Raji (cell line): Measurements from ENCODE around the gene KLHL9.

ENCODE experiments used
- POLR2A ChIP-seq: IDR thresholded peaks from 2 replicates; pipeline ENCODE4 v1.6.1; 2011; ENCODE audit warnings: low read depth, low read length, control low read depth; ENCODE audit not compliant: insufficient read depth

KLHL9 gene

DNA sequence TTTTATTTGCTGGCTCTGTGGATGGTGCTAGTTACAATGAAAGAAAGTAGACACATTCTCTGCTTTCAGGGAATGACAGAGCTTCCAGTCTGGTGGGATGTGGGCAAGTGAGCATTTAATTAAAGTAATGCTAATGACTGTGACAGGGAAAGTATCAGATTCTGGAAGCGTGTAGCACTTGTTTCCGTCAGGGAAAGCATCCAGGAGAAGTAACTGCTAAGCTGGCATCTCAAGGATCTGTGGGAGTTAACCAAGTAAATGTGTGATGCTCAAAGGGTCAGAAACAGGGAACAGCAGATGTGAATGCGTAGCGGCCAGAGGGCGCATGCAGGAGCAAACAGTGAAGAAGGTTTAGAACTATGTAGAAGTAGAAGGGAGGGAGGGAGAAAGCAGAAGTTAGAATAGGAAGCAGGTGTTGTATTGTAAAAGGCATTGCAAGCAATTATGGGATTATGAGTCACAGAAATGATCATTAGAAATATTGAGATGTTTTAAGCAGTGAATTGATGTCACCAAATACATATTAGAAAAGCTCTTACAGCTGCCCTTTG lies 12.2 kb downstream of the KLHL9 start:
- TF ChIP-seq POLR2A: no peak

DNA sequence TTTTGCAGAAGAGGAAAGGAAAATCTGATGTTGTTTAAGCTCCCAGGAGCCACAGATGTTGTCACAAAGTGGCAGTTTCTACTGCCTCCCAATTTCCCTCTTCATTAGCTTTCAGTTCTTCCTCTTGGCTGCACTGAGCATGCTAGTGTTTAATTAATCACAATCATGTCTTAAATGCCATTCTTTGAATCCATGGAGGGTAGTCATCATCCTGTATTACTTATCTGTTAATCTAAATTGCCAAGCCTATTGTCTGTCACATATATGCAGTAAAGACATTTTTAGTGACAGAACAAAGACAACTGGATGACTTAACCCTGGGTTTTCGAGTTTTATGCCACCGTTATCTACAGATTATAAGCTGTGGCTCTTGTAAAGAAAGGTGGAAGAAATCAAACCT lies 14.7 kb downstream of the KLHL9 start:
- TF ChIP-seq POLR2A: no peak

DNA sequence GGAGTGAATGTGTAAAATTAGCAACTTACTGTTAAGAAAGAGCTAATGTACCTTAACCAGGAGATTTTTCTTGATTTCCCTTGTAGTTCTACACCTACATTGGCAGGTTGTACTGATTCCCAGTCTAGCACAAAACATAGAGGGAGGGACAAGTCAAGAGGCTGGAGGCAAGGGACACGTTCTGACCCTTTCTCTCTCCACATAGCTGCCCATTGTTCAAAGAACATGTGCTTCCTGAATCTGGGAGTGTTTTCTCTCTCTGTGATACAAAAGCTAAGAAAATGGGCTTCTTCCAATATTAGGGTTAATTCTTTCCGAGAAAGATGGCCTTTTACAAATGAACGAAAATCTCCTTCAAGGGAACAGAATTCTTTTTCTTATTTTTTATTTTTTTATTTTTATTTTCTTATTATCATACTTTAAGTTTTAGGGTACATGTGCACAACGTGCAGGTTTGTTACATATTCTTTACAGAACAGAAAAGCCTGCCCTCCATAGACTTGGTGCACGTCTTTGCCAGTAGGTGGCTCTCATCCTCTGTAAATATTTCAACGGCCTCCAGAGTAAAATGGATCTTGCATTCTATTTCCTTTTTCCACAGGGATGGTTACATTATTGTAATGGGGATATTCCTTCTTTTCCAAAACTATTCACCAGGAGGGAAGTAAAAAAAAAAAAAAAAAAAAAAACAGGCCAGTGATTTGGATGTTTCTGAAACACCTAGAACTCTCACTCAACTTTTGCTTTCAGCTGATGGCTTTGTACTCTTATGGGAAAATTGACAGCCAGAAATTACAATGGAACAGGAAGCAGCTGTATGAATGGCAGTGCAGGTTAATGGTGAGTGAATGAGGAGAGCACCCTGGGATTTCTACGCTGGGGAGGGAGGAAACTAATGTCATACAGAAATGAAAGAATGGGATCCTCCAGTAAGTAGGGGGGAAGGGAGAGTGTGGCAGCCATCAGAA lies 17.0 kb downstream of the KLHL9 start:
- no peak for TF ChIP-seq POLR2A

DNA sequence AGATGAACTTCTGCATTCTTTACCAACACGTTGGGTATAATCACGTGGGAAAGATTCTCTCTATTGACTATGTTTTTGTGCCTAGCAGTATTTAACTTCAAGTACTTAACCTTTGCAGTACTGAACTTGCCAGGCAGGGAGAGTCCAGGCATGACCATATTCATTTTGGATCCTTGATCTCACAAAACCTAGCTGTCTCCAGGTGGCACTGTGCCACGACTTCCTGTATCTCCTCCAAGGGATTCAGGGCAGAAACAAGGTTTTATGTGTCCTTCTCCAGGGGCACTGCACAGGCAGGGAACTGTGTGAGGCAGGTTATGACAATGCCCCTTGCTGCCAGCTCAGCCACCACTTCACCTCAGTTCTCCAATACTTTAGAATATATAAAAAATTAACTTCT lies 18.3 kb downstream of the KLHL9 start:
- no peak for TF ChIP-seq POLR2A

DNA sequence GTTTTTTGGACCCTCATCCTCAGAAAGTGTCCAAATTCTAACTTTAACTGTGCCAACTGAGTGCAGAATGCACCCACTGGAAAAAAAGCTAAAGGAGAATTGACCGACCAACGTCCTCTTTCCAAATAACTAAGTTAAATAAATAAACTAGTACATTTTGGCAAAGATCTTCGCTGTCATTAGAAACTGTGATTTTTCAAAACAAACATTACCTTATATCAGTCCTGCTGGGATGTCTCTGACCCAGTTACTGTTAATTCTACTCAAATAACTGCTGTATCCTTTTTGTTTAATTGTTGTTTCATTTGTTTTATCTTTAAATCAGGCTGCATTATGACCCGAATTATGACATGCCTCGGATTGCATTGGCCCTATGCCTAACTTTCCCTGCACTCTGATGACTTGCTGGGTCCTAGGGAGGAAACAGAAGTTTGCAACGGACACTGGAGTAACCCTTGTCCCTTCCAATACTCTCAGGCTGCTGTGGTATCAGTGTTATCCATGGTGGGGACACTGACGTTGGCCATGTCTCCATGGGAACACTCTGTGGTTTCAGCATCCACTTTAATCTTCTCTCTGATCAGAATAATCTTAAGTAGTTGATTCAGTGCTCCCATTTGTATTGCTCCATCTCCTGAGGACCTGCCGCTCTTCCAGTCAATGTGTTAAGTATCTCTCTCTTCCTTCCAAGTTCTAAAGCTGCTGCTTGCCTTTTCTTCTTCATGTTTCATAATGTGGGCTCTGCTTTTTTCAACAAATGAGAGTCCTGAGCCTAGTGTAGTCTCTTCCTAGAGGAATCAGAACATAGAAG lies 19.0 kb downstream of the KLHL9 start:
- TF ChIP-seq POLR2A: no peak

DNA sequence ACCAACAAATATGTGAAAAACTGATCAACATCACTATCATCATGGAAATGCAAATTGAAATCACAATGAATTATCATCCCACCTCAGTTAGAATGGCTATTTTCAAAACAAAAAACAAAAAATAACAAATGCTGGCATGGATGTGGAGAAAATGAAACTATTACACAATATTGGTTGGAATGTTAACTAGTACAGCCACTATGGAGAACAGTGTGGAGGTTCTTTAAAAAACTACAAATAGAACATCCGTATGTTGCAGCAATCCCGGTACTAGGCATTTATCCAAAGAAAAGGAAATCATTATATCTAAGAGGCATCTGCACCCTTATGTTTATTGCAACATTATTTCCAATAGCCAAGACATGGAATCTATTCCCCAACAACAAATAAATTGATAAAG lies 21.1 kb downstream of the KLHL9 start:
- TF ChIP-seq POLR2A: no peak

DNA sequence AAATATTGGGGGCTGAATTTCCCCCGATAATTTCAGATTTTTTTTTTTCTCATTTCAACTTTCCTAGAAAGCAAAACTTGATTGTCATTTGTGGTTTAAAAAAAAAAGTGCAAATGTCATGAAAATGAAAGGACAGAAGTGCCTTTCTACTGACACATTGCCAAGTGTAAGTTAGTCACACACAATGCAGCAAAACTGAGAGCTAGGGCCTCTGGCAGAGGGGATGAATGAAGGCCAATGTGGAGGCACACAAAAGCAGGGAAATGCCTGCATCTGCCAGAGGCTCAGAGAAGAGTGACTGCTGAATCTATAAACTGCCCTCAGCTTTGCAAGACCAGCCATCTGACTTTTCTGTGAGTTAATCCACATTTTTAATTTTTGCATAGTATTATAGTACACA lies 23.3 kb downstream of the KLHL9 start:
- TF ChIP-seq POLR2A: no peak

DNA sequence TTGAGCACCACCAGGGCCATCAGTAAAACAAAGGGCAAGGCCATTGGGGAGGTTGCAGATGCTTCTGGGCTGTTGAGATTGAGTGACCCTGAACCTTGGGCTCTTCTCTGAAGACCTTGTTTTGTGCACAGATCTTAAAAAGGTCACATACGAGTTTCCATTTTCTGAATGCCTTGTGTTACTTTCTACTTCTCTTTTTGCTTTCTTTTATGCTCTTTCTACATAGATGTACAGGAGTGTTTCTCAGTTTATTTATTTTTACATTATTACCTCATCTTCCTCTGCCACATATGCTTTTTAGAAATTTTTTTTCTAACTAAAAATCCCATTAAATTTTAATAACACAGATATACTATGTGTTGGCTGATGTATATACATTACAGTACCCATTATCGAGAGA lies 30.0 kb downstream of the KLHL9 start, which contains the start of gene IFNA5:
Gene IFNA5, minus strand, starts transcription at position 101 of the 400 bp plus-strand sequence. Its CDS starts 57 bp downstream, at position 44.
- no peak for TF ChIP-seq POLR2A

DNA sequence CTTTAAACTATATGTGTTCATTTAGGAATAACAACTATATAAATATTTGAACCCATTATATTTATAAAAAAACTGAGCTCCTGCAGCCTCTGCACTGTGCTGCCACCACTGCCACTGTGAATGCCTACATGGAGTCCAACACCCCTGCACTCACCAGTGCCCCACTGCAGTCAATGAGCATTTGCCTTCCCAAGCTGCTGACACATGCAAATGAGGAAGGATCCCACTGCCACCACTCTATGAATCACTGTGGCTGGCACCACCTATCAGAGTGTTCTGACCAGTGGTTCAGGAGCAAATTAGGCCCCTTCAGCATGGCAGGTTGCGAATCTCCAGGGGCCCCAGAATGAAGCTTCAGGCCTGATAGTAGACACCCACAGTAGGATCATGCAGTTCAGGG lies 39.2 kb downstream of the KLHL9 start:
- no peak for TF ChIP-seq POLR2A

DNA sequence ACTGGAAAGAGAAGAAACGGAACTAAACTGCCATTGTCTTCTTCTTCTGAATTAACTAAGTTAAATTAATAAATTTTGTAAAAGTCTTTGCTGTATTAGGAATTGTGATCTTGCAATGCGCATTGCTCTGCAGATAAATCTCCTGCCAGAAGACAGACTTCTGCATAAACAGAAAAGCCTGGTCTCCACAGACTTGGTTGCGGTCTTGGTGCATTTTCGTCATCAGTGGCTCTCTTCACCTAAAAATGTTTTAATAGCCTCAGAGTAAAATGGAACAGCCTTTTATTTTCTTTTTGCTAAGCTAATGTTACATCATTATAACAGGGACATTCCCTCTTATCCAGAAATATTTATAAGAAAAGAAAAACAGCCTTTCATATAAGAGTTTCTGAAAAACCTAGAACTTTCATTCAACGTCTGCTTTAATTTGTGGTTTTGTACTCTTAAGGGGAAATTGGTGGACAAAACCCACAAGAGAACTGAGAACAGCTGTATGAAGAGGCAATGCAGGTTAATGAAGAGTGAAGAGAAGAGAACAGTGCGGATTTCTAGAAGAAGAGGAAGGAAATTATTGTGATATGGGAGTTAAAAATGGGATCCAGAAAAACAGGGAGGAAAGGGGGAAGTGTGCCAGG lies 40.2 kb downstream of the KLHL9 start:
- no peak for TF ChIP-seq POLR2A

DNA sequence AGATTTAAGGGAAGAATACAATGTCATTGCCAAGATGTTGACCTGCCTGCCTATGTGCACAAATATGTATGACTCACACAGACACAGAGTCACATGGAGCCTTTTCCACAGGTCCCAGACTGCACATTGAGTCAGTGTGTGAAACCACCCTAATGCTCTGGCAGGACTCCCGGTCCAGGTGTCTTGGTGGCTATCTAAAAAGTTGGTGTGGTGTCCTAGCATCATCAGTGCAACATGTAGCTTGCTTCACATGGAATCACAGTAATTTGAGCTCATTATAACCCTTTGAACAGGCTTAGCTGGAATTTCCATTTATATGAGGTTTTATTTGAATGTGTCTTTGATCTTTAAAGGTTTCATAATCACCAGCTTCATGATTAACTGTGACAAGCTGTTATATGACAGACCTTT lies 40.8 kb downstream of the KLHL9 start:
- TF ChIP-seq POLR2A: no peak

DNA sequence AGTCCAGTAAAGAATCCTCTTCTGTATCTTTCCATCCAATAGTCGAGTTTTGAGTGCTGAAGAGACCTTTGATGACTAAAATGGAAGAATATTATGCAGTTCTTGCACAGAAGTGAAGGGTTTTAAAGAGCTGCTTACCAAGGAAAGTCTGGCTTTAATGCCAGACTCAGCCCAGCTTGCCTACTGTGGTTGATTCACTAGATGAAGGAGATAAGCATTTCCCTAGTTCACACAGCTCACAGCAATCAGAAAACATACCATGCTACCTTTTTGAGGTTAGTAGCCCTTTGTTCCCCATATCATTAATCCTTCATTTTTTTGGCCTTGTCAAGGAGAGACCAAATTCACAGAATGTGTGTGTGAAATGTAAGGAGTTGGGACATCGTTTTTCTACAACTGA lies 45.4 kb downstream of the KLHL9 start:
- TF ChIP-seq POLR2A: no peak

DNA sequence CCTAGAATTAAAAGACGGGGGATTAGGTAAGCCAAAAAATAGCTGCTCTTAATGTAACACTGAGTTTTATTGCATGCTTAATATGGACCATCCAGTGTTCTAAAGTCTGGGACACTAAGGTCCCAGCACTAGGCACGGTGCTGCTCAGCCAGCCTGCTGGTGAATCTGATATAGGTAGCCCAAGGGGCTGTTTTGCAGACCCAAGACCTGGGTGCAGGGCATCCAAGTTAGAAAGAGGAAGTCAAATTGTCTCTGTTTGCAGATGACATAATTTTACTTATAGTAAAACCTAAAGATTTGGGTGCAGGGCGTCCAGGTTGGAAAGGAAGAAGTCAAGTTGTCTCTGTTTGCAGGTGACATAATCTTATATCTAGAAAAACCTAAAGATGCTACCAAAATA lies 47.9 kb downstream of the KLHL9 start:
- TF ChIP-seq POLR2A: no peak

DNA sequence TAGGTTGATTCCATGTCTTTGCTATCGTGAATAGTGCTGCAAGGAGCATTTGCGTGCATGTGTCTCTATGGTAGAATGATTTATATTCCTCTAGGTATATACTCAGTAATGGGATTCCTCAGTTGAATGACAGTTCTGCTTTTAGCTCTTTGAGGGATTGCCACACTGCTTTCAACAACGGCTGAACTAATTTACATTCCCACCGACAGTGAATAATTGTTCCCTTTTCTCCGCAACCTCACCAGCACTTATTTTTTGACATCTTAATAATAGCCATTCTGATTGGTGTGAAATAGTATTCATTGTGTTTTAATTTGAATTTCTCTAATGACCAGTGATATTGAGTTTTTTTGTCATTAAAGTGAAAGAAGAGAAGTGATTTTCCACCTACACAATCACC lies 48.5 kb downstream of the KLHL9 start:
- no peak for TF ChIP-seq POLR2A

DNA sequence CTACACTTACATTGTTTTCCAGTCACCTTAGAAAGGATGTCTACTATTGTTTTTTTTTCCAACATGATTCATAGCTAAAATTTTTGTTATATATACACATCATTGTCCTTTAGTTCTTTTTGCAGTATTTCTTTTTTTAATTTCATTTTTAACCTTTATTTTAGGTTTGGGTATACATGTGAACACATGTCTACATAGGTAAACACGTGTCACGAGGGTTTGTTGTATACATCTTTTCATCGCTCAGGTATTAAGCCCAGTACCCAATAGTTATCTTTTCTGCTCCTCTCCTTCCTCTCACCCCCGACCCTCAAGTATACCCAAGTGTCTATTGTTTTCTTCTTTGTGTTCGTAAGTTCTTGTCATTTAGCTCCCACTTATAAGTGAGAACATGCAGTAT lies 49.1 kb downstream of the KLHL9 start:
- no peak for TF ChIP-seq POLR2A
